ENCODE measurements around the gene KLK13.

GRCh38 chr19:51090471-51090870 is 25.6 kb upstream of the KLK13 start:
- TF ChIP-seq CTCF (IDR thresholded peaks at IDR 0.05) (no peak), EZH2 (IDR thresholded peaks at IDR 0.05) (no peak), EZH2phosphoT487 (IDR thresholded peaks at IDR 0.05) (no peak)

All from neural progenitor cell (in vitro differentiated cells).